H1 (cell line): ENCODE measurements around the gene EPX. TPM values are rescaled to one million over a fixed set of nuclear protein-coding genes. Genes with fewer than 3 reads are reported as not detected.
A peak's percentile ranks its signal among the peaks of the same experiment; 100 is the strongest.

ENCODE experiments used
- ASH2L ChIP-seq: fragments of 200-600, 300-600 bp; sonication (generic); IDR thresholded peaks from one replicate; pipeline ENCODE4 v1.7.1; 2017; ENCODE audit warnings: low read length
- ATF2 ChIP-seq: IDR thresholded peaks from 2 replicates; pipeline ENCODE4 v1.6.1; 2012; ENCODE audit warnings: low read length, inconsistent platforms
- BCL11A ChIP-seq, 2 experiments: IDR thresholded peaks; one replicate each; pipeline ENCODE4 v1.6.1; 2011; ENCODE audit warnings: low read depth in 2 of 2, low read length in 2 of 2, mild to moderate bottlenecking in 2 of 2
- CHD1 ChIP-seq: IDR thresholded peaks from 2 replicates; pipeline ENCODE4 v1.6.1; 2012; ENCODE audit warnings: low read depth, low read length, improper control_type of control experiment
- CREB1 ChIP-seq: IDR thresholded peaks from 2 replicates; pipeline ENCODE4 v1.6.1; 2012; ENCODE audit warnings: inconsistent platforms
- EP300 ChIP-seq, 2 experiments: IDR thresholded peaks; 1 replicate in 1 of 2; 2 replicates in 1 of 2; pipeline ENCODE4 v1.6.1; 2011 to 2012; ENCODE audit warnings: low read depth in 2 of 2, low read length in 2 of 2, mild to moderate bottlenecking in 2 of 2, borderline replicate concordance in 1 of 2, inconsistent platforms in 1 of 2, moderate library complexity in 1 of 2
- HDAC6 ChIP-seq: IDR thresholded peaks from one replicate; pipeline ENCODE4 v1.7.1; 2012; ENCODE audit warnings: low read depth, mild to moderate bottlenecking, inconsistent platforms, low read length, moderate library complexity
- KDM5A ChIP-seq: fragments of 200-600 bp; IDR thresholded peaks from 2 replicates; pipeline ENCODE4 v1.7.1; 2012; ENCODE audit warnings: mild to moderate bottlenecking, low read length, inconsistent platforms, mixed read lengths
- MAX ChIP-seq: IDR thresholded peaks from 2 replicates; pipeline ENCODE4 v1.6.1; 2012; ENCODE audit warnings: inconsistent platforms
- PHF8 ChIP-seq: fragments of 200-600 bp; sonication (generic); conservative IDR thresholded peaks from 2 replicates; pipeline ENCODE4 v1.7.1; 2012; ENCODE audit warnings: low read depth, mild to moderate bottlenecking, inconsistent platforms, low read length, moderate library complexity
- RAD21 ChIP-seq, 2 experiments: IDR thresholded peaks in 1 of 2; conservative IDR thresholded peaks in 1 of 2; 2 replicates each; pipeline ENCODE4 v1.6.1; 2011; ENCODE audit warnings: low read depth in 2 of 2, low read length in 2 of 2, improper control_type of control experiment in 1 of 2, inconsistent platforms in 1 of 2, mild to moderate bottlenecking in 1 of 2, moderate library complexity in 1 of 2
- SIX5 ChIP-seq: IDR thresholded peaks from 2 replicates; pipeline ENCODE4 v1.6.1; 2011; ENCODE audit warnings: mild to moderate bottlenecking, low read depth, low read length
- SP1 ChIP-seq: IDR thresholded peaks from 2 replicates; pipeline ENCODE4 v1.6.1; 2011; ENCODE audit warnings: low read depth, low read length
- SP2 ChIP-seq: IDR thresholded peaks from 2 replicates; pipeline ENCODE4 v1.6.1; 2012; ENCODE audit warnings: mild to moderate bottlenecking, low read length, inconsistent platforms
- ZNF274 ChIP-seq: IDR thresholded peaks from 2 replicates; pipeline ENCODE4 v1.7.0; 2012; ENCODE audit warnings: low read length, borderline replicate concordance; ENCODE audit errors: extremely low read depth
- polyA plus RNA-seq, 7 experiments: library from polyadenylated mRNA; depleted of rRNA in 3 of 7; stranded (reverse) in 5 of 7; unstranded in 2 of 7; fragments of >200 nt in 5 of 7; fragments of 200-250 nt in 2 of 7; gene quantifications; 1 replicate in 5 of 7; 2 replicates in 1 of 7; 4 replicates in 1 of 7; pipeline versions ENCODE4 v1.2.1 to v1.2.3, GENCODE V29; 2011 to 2013; ENCODE audit warnings: missing spikeins in 2 of 7, mixed read lengths in 2 of 7
- total RNA-seq: library from RNA; stranded (reverse); fragmentation: NEBNext Ultra II Directional; extraction: Animal tissue kit (Norgen Biotek cat#: 25700); gene quantifications from 2 replicates; pipeline ENCODE4 v1.2.1, GENCODE V29; 2021

EPX gene
- total and polyA plus RNA-seq, 2 of the 8 experiments (the other 6 are each of a cell fraction or from before 2014, with no cell fraction given): not detected

GRCh38 chr17:58249270-58250133, 57.0 kb downstream of the EPX start (continued):
- TF ChIP-seq CHD1 (no peak), ASH2L (peak; percentile 67), SP1 (no peak), SIX5 (no peak), PHF8 (no peak; the same call in 1 of the 2 replicates), BCL11A (IDR thresholded peaks at IDR 0.05; ENCODE audit: low read depth in 2 of 2, low read length in 2 of 2) (no peak), KDM5A (no peak), HDAC6 (no peak), ATF2 (no peak), CREB1 (peak; percentile 65), SP2 (no peak), RAD21 (IDR thresholded peaks at IDR 0.05 in 1 of 2, conservative IDR thresholded peaks at IDR 0.05 in 1 of 2; ENCODE audit: low read depth in 2 of 2, low read length in 2 of 2) (peak; percentile 63 to 66), EP300 (IDR thresholded peaks at IDR 0.05; ENCODE audit: borderline replicate concordance in 1 of 2, low read depth in 2 of 2, low read length in 2 of 2) (peak in 1 of 2 experiments; percentile 42; a peak in 1 of 3 replicates), MAX (peak; percentile 100), ZNF274 (no peak)
